ENCODE data around the gene IPO4.

Gene IPO4

GRCh38 chr14:24192933-24193332 lies 4.3 kb upstream of the IPO4 start:
- DNase-seq, result no peak

GRCh38 chr14:24190416-24190815 lies 1.8 kb upstream of the IPO4 start:
- no peak for DNase-seq

- no peak for DNase-seq
These were observed 844 bp upstream of the IPO4 start for GRCh38 chr14:24189460-24189859.

GRCh38 chr14:24189059-24189375 lies 401 bp upstream of the IPO4 start:
- DNase-seq, result no peak

GRCh38 chr14:24187539-24187915 lies 1.1 kb downstream of the IPO4 start:
- DNase-seq, result no peak

- DNase-seq, result no peak
These were observed 1.6 kb downstream of the IPO4 start for GRCh38 chr14:24186831-24187538.

- no peak for DNase-seq
These were observed 2.9 kb downstream of the IPO4 start for GRCh38 chr14:24185741-24186140.

GRCh38 chr14:24185026-24185425 lies 3.6 kb downstream of the IPO4 start:
- no peak for DNase-seq

GRCh38 chr14:24184104-24184970 lies 4.3 kb downstream of the IPO4 start:
- no peak for DNase-seq

- no peak for DNase-seq
These were observed 5.6 kb downstream of the IPO4 start for GRCh38 chr14:24183014-24183481.

GRCh38 chr14:24182110-24182882 lies 6.3 kb downstream of the IPO4 start:
- DNase-seq, result no peak

- DNase-seq, result no peak
These were observed 7.1 kb downstream of the IPO4 start for GRCh38 chr14:24181371-24182077.

- DNase-seq, result no peak
These were observed 8.4 kb downstream of the IPO4 start for GRCh38 chr14:24179961-24180796.

GRCh38 chr14:24179294-24179960 lies 9.2 kb downstream of the IPO4 start:
- no peak for DNase-seq

GRCh38 chr14:24178399-24179178 lies 10.0 kb downstream of the IPO4 start:
- no peak for DNase-seq

- DNase-seq, result no peak
These were observed 10.7 kb downstream of the IPO4 start for GRCh38 chr14:24177891-24178290.

GRCh38 chr14:24177041-24177825 lies 11.4 kb downstream of the IPO4 start:
- no peak for DNase-seq

GRCh38 chr14:24176599-24176998 lies 12.0 kb downstream of the IPO4 start:
- DNase-seq, result no peak

GRCh38 chr14:24172871-24173281 lies 15.7 kb downstream of the IPO4 start:
- DNase-seq, result no peak
